Activated CD4-positive, alpha-beta T cell treated with anti-CD3 and anti-CD28 coated beads for 48 hours (primary cell): ENCODE data around the gene GOLGA6C.
"Not testable (repeated sequence)": the region's sequence is repeated elsewhere in the genome, so short reads cannot be mapped to it uniquely, and the experiment has no call there.

Experiments used
- DNase-seq: peaks from one replicate; pipeline ENCODE4 v3.0.0-alpha.2; 2020

GOLGA6C gene

DNA sequence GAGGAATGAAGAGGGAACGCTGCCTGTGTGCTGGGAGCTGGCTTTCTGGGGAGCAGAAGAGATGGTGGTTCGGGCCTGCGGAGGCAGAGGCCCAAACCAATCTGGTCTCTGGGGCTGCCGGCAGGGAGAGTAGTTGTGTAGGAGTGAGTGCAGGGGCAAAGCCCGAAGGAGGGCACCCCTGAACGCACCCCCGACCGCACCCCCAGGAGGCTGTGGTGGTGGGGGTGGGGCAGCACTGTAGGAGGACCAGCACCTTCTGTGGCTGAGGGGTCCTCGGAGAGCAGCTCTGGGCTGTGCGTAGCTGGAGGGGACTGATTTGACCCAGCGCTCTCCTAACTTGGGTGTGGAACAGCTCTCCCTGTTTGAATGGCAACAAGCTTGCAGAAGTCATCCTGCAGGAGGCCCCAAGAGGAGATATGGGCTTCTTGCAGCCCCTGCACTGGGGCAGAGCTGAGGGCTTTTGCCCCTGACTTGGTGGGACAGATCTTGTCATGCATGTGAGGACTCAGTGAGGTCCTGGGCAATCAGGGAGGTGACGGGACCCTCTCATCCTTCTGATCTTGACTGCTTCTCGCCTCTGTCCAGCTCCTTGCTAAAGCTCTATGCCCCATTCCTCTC, 30.4 kb upstream of the GOLGA6C start:
- no peak for DNase-seq

DNA sequence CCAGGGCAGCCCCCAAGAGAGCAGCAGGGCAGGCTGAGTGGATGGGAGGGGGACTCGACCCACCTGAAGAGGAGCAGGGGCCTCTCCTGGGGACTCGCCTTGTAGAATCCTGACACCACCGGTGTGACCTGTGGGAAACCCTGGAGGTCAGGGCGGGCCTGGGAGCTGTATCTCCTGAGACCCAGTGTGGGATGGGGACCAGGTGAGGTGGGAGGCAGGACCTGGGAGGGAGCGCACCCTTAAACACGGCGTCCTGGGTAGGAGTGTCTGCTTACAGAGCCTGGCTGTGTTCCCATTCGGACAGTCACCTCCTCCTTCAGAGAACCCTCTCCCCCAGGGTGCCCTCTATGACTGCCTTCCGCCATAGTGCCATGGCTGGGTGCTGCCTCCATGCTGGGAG, 29.3 kb upstream of the GOLGA6C start:
- DNase-seq: no peak

GRCh38 chr15:75229191-75230015, 28.7 kb upstream of the GOLGA6C start:
- no peak for DNase-seq

GRCh38 chr15:75230016-75230343, 28.2 kb upstream of the GOLGA6C start:
- no peak for DNase-seq

DNA sequence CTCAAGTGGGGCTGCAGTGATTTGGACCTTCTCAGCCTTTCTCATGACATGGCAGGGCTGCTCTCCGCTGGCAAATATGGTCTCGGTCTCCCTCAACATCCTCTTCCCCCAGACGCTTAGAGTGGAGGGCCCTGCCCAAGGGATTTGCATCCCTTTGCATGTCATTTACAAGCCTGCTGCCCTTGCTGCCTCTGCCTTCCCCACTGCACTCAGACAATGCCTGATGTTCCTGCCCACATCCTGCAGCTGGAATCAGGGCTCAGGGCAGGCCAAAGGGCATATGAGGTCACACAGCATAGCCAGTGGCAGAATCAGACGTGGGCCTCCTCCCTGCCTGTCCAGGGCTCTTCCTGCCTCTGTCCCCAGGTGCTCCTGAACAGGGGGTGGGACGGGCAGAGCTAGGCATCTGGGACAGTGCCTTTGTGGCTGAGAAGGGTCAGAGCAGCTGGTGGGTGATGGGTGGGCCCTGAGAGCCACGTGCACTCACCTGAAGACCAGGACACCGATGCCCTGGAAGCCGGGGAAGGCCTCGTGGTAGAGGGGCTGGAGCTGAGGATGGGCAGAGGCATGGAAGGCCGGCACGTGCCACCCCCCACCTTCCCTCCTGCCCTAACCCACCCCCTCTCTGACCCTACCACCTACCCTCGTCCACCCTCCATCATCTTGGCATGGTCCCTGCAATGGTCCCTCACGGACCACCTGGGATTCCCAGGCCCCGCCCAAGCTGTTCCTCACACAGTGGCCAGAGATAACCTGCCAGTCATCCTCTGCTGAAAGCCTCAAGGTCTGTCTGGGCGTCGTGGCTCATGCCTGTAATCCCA, 27.4 kb upstream of the GOLGA6C start:
- DNase-seq: no peak

DNA sequence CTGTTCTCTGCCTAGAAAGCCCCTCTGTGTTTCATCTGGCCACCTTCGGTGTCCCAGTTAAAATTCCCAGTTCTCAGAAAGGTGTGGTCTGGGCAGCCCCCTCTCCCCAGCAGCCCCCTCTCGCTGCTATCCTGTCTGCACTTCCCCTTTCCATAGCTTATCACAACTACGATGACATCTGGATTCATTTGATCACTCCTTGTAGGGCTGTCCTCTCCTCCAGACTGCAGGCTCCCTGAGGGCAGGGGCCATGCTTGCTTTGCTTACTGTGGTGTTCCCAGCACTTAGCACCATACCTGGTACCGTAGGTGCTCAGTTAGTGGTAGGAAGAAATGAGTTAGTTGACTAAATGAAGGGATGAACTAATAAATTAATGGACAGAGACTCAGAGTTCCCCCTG, 26.3 kb upstream of the GOLGA6C start:
- no peak for DNase-seq

DNA sequence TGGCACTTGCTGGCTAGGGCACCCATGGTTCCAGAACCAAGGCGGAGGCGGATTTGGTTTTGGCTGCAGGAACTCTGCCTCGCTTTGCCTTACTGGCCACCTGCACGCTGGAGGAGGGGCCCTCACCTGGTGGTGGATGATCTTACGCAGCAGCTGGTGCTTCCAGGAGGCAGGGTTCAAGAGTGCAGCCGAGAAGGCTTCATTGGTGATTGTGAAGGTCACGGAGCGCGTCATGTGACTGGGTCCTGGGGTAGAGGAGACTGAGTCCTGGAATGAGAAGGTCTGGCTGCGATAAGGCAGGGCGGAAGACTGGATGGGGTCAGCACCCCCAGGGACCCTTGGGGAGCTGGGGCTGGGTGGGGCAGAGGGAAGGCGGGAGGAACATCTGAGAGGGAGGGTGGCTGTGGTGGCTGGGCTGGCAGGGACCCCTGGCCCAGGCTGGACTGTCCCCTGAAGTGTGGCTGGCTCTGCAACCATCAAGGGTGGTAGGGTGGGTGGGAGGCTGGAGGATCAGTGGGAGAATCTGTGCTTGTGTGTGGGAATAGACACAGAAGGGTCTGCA, 25.8 kb upstream of the GOLGA6C start:
- DNase-seq: no peak

GRCh38 chr15:75232826-75233503, 25.2 kb upstream of the GOLGA6C start:
- no peak for DNase-seq

- no peak for DNase-seq
Observed at GRCh38 chr15:75233504-75234190, 24.5 kb upstream of the GOLGA6C start.

- no peak for DNase-seq
Observed at GRCh38 chr15:75234191-75234810, 23.8 kb upstream of the GOLGA6C start.

DNA sequence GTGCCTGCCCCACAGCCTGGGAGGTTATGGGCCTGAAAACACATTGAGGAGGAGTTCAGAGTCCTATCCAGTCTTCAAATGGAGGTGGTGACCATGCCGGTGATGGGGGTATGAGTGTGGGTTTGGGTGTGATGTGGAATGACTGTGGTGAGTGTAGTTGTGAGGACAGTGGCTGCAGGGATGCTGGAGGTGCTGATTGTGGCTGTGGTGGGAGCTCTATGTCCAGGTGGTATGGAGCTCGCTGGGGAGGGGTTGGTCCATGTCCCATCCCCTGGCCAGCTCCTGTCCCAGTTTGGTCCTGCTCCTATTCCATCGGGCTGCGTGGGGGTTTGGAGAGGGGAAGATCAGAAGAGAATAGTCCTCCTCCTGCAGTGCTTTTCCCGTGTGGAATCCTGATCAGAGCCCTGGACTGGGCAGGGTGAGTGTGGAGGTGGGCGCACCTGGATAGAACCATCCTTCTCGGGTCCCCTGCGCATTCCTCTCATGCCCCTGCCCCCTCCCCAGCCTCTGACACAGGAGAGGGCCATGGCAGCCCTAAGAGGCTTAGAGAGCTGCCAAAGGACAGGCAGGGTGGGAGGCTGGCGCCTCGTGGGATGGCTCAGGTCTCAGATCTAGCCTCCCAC, 23.0 kb upstream of the GOLGA6C start:
- no peak for DNase-seq

DNA sequence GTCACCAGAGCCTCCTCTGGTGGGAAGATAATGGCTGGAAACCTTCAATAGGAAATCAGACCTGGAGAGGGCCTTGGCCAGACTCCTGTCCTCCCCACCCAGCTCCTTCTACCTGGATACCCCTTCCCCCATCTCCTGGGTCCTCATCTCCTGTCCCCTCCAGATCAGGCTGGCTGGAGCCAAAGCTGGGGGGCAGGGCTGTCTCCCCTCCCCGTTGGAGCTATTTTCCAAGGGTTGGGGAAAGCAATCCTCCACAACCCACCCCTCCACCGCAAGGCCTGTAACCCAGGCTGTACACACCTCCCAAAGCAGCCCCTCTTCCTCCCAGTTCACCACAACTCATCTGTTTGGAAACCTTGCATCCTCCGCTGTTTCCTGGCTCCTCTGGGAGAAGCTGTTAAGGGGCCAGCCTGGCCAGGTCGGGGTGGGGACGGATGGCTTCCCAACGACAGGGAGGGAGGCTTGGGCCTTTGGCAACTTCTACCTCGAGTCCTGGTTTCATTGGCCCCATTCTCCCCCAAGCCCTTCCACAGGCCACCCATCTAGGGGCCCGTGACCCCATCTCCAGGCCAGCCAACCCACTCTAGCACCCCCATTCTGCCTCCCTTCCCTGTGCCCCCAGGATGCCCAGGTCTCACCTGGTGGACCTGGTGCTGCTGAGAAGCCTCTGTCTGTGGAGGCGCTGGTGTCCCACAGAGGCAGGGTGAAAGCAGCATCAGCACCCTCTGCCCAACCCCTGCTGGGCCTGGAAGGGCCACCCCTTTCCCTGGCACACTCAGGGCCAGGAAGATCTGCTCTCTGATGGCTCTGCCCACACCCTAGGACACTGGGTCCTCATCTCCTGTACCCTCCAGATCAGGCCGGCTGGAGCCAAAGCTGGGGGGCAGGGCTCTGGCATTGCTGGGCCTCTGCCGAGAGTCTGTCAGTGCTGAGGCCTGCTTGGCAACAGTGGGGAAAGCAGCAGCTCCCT, 22.1 kb upstream of the GOLGA6C start:
- no peak for DNase-seq

- no peak for DNase-seq
Observed at GRCh38 chr15:75237316-75237982, 20.7 kb upstream of the GOLGA6C start.

GRCh38 chr15:75238150-75238549, 20.0 kb upstream of the GOLGA6C start:
- DNase-seq: no peak

- DNase-seq: not testable (repeated sequence)
Observed at GRCh38 chr15:75245741-75246140, 12.4 kb upstream of the GOLGA6C start.

DNA sequence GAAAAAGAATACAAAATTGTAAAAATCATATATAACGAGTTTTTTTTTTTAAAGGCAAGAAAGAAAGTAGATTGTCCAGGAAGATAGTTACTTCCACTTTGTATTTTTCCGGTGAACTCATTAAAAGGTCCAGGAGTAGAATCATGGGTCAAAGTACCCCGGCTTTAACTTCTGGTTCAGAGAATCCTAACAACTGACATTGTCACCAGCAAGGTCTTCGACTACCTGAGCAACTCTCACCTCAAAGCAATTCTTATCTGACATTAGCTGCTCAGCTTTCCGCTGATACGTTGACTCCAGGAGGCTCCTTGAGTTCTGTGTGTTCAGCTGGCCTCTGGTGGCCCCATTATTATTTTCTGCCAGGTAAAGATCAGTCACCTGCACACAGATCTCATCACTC, 9.1 kb upstream of the GOLGA6C start:
- DNase-seq: not testable (repeated sequence)

DNA sequence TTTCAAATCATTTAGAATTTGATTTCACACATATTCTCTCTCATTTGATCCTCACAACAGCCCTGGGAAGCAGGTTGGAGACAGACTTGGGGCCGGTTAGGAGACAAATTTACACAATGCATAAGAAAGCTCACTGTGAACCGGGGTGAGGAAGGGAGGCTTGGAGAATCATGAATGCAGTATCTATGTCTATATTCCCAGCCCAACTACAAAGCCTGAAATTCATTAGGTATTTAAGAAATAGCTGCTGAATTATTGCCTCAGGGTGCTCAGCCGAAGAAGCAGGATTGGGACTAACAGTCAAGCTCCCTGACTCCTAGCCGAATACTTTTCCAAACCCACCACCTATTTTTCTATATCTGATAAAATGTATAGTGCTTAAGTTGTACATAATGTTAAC, 8.4 kb upstream of the GOLGA6C start:
- no peak for DNase-seq

GRCh38 chr15:75251343-75251742, 6.8 kb upstream of the GOLGA6C start:
- not testable (repeated sequence) for DNase-seq

DNA sequence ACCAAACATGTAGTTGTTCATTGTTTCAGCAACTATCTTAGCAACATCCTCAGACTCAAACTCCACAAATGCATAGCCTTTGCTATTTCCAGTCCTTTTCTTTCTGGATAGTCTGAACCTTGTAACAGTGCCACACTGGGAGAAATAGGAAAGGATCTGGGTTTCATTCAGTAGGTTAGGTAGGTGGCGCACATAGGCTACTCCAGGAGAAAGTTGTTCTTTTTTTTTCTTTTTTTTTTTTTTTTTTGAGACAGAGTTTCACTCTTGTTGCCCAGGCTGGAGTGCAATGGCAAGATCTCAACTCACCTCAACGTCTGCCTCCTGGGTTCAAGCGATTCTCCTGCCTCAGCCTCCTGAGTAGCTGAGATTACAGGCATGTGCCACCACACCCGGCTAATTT, 5.8 kb upstream of the GOLGA6C start:
- DNase-seq: not testable (repeated sequence)
